PC-9 (cell line): ENCODE measurements around the gene AUTS2. TPM values are rescaled to one million over a fixed set of nuclear protein-coding genes. Genes with fewer than 3 reads are reported as not detected.

Source experiments
- BruUV-seq: library from RNA; stranded (reverse); fragments of 400-500 nt; replicated peaks from 2 replicates; lab custom pipeline; 2021; lab: Mats Ljungman, UMichigan
- CTCF ChIA-PET: fragments of 300-600 bp; sonication (Branson Sonifier 250); formaldehyde crosslinking; loops from one replicate; lab custom pipeline; 2022; ENCODE audit warnings: antibody characterized with exemption; lab: Charles Lee
- POLR2A ChIA-PET: fragments of 300-600 bp; sonication (Branson Sonifier 250); formaldehyde crosslinking; loops from one replicate; lab custom pipeline; 2022; ENCODE audit warnings: antibody characterized with exemption; ENCODE audit not compliant: unreplicated experiment; lab: Charles Lee
- DNase-seq, 2 experiments: peaks; one replicate each; pipeline versions ENCODE4 v3.0.0 to v3.0.0-alpha.2; 2015 to 2022; ENCODE audit warnings: mixed read lengths in 1 of 2
- H2AFZ ChIP-seq: fragments of 200-600 bp; sonication (generic); 2 replicates; pipeline ENCODE4 v1.8.1; 2017; ENCODE audit warnings: antibody characterized with exemption
- H3F3A ChIP-seq: fragments of 200-600 bp; sonication (generic); 2 replicates; pipeline ENCODE4 v1.8.1; 2017; ENCODE audit warnings: antibody characterized with exemption, mild to moderate bottlenecking, low read depth; ENCODE audit not compliant: insufficient read depth
- H3K27ac ChIP-seq: fragments of 200-600 bp; sonication (generic); 2 replicates; pipeline ENCODE4 v1.6.1; 2016; ENCODE audit warnings: mixed run types
- H3K27me3 ChIP-seq: fragments of 200-600 bp; sonication (generic); 2 replicates; pipeline ENCODE4 v1.6.1; 2016; ENCODE audit warnings: low read depth, mixed run types; ENCODE audit not compliant: insufficient read depth
- H3K36me3 ChIP-seq: fragments of 200-600 bp; sonication (generic); 2 replicates; pipeline ENCODE4 v1.6.1; 2016; ENCODE audit warnings: low read depth, mixed run types
- H3K4me1 ChIP-seq: fragments of 200-600 bp; sonication (generic); replicated peaks from 2 replicates; pipeline ENCODE4 v1.6.1; 2016; ENCODE audit warnings: mixed run types; ENCODE audit not compliant: insufficient read depth
- H3K4me2 ChIP-seq: fragments of 200-600 bp; sonication (generic); 2 replicates; pipeline ENCODE4 v1.6.1; 2017; ENCODE audit warnings: mixed run types
- H3K4me3 ChIP-seq: fragments of 200-600 bp; sonication (generic); 2 replicates; pipeline ENCODE4 v1.6.1; 2016; ENCODE audit warnings: mixed run types
- H3K79me2 ChIP-seq: fragments of 200-600 bp; sonication (generic); 2 replicates; pipeline ENCODE4 v1.6.1; 2017; ENCODE audit warnings: low read depth, mixed run types
- H3K9me2 ChIP-seq: fragments of 200-600 bp; sonication (generic); 2 replicates; pipeline ENCODE4 v1.8.1; 2017; ENCODE audit warnings: mild to moderate bottlenecking; ENCODE audit not compliant: insufficient read depth
- H3K9me3 ChIP-seq: fragments of 200-600 bp; sonication (generic); 2 replicates; pipeline ENCODE4 v1.8.1; 2016; ENCODE audit warnings: low read depth; ENCODE audit not compliant: insufficient read depth
- H4K20me1 ChIP-seq: fragments of 200-600 bp; sonication (generic); 2 replicates; pipeline ENCODE4 v1.8.1; 2017; ENCODE audit not compliant: insufficient read depth
- CTCF ChIP-seq: fragments of 200-600 bp; sonication (generic); conservative IDR thresholded peaks from 2 replicates; pipeline ENCODE4 v1.6.1; 2017; ENCODE audit warnings: mixed run types, antibody characterized with exemption, mild to moderate bottlenecking, moderate library complexity
- EZH2 ChIP-seq: fragments of 200-600 bp; sonication (generic); IDR thresholded peaks from 2 replicates; pipeline ENCODE4 v1.8.0; 2017; ENCODE audit warnings: antibody characterized with exemption, low read depth
- intact Hi-C: fragments of 100-400 bp; cut with micrococcal nuclease; formaldehyde crosslinking; loops from one replicate; pipeline ENCODE4 v1.10.0; 2022; ENCODE audit not compliant: unreplicated experiment
- total RNA-seq: library from RNA; stranded (reverse); gene quantifications from 2 replicates; pipeline ENCODE4 v1.2.3, GENCODE V29; 2021

The AUTS2 gene
- total RNA-seq, 1 experiment from 2014 or later: not detected

- no peaks in the 10 kb centered on the region for H3K9me2 ChIP-seq
- no peak overlapping the region for H3K4me2 ChIP-seq
- no peaks in the 10 kb centered on the region for H3K79me2 ChIP-seq
- intact Hi-C loops: no loop called here
- no peak overlapping the region for H2AFZ ChIP-seq
- H3K9me3 ChIP-seq: no peaks in the 10 kb centered on the region
- no TSS peak for BruUV-seq
- ChIA-PET POLR2A (no interaction called here), CTCF (no interaction called here)
- H3K4me1 ChIP-seq: no peaks in the 10 kb centered on the region
- TF ChIP-seq CTCF (no peak), EZH2 (no peak)
- H3K27me3 ChIP-seq: peaks cover 10% of the 10 kb centered on the region; the same call in 1 of the 2 replicates
- DNase-seq: no peak
- no peak overlapping the region for H3K27ac ChIP-seq
- no peaks in the 10 kb centered on the region for H3K36me3 ChIP-seq
- H3F3A ChIP-seq: no peaks in the 10 kb centered on the region
- no peaks in the 10 kb centered on the region; the same call in 1 of the 2 replicates for H4K20me1 ChIP-seq
- H3K4me3 ChIP-seq: no peak overlapping the region
Observed at GRCh38 chr7:70487428-70487827, 889.2 kb downstream of the AUTS2 start.

- Histone ChIP-seq H3K27ac (no peak overlapping the region), H3K9me3 (no peaks in the 10 kb centered on the region), H3K27me3 (peaks cover 10% of the 10 kb centered on the region; the same call in 1 of the 2 replicates), H3F3A (no peaks in the 10 kb centered on the region), H2AFZ (no peak overlapping the region), H3K4me2 (no peak overlapping the region), H3K4me1 (no peaks in the 10 kb centered on the region), H3K4me3 (no peak overlapping the region), H3K9me2 (no peaks in the 10 kb centered on the region), H4K20me1 (no peaks in the 10 kb centered on the region; the same call in 1 of the 2 replicates), H3K79me2 (no peaks in the 10 kb centered on the region), H3K36me3 (no peaks in the 10 kb centered on the region)
- DNase-seq: no peak
- intact Hi-C loops: no loop called here
- ChIA-PET CTCF (no interaction called here), POLR2A (no interaction called here)
- BruUV-seq: no TSS peak
- no peak for TF ChIP-seq EZH2
- no peak for TF ChIP-seq CTCF
Observed at GRCh38 chr7:70487886-70488285, 889.6 kb downstream of the AUTS2 start.

- no TSS peak for BruUV-seq
- TF ChIP-seq CTCF (no peak), EZH2 (no peak)
- CTCF ChIA-PET: no interaction called here
Observed at GRCh38 chr7:70489813-70490212, 891.5 kb downstream of the AUTS2 start.

More at GRCh38 chr7:70489813-70490212, 891.5 kb downstream of the AUTS2 start:
- Histone ChIP-seq H3K36me3 (no peaks in the 10 kb centered on the region), H3K4me2 (no peak overlapping the region), H3K79me2 (no peaks in the 10 kb centered on the region), H3K27ac (no peak overlapping the region), H2AFZ (no peak overlapping the region), H3K27me3 (peaks cover 10% of the 10 kb centered on the region; the same call in 1 of the 2 replicates), H3F3A (no peaks in the 10 kb centered on the region), H4K20me1 (no peaks in the 10 kb centered on the region; the same call in 1 of the 2 replicates), H3K4me1 (no peaks in the 10 kb centered on the region), H3K4me3 (no peak overlapping the region), H3K9me2 (no peaks in the 10 kb centered on the region), H3K9me3 (no peaks in the 10 kb centered on the region)
- POLR2A ChIA-PET: no interaction called here
- intact Hi-C loops: no loop called here
- DNase-seq: no peak
